NT2/D1 (cell line): ENCODE results near the gene IGF1R.

ENCODE experiments used
- SUZ12 ChIP-seq: IDR thresholded peaks from 2 replicates; pipeline ENCODE4 v1.6.1; 2011; ENCODE audit not compliant: insufficient read length, insufficient read depth; ENCODE audit errors: extremely low read depth
- YY1 ChIP-seq: IDR thresholded peaks from 2 replicates; pipeline ENCODE4 v1.6.1; 2011; ENCODE audit not compliant: insufficient read length, insufficient read depth
- ZNF274 ChIP-seq: IDR thresholded peaks from 2 replicates; pipeline ENCODE4 v1.6.1; 2011; ENCODE audit warnings: mild to moderate bottlenecking, low read depth, low read length

DNA sequence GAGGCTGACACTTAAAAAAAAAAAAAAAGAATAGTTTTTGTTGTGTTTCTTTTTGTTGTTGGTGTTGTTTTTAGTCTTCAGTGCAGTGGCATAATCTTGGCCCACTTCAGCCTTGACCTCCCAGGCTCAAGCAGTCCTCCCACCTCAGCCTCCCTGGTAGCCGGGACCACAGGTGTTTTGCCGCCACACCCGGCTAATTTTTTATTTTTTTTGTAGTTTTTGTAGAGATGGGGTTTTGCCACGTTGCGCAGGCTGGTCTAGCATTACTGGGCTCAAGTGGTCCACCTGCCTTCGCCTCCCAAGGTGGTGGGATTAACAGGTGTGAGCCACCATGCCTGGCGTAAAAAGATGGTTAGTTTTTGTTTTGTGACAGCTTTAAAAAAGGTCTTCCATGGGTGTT, 30.1 kb downstream of the IGF1R start:
- TF ChIP-seq ZNF274 (no peak), YY1 (no peak), SUZ12 (no peak)
